Neural crest cell (in vitro differentiated cells): ENCODE measurements around the gene RPL4. TPM values are rescaled to one million over a fixed set of nuclear protein-coding genes. Genes with fewer than 3 reads are reported as not detected.
"Not testable (repeated sequence)": the region's sequence is repeated elsewhere in the genome, so short reads cannot be mapped to it uniquely, and the experiment has no call there.

Experiments
- DNase-seq: peaks from one replicate; pipeline ENCODE4 v3.0.0; 2021; ENCODE audit warnings: low read depth, mixed read lengths, low spot score
- H3K27ac Mint-ChIP-seq: one replicate; pipeline ENCODE4 v1.8.0; 2021; ENCODE audit warnings: mild to moderate bottlenecking, mixed read lengths; ENCODE audit not compliant: unreplicated experiment
- H3K27me3 Mint-ChIP-seq: 2 replicates; pipeline ENCODE4 v1.8.0; 2021; ENCODE audit warnings: low read depth, mild to moderate bottlenecking, mixed read lengths
- H3K36me3 Mint-ChIP-seq: 2 replicates; pipeline ENCODE4 v1.8.0; 2021; ENCODE audit warnings: low read depth, mild to moderate bottlenecking, mixed read lengths
- H3K4me1 Mint-ChIP-seq: 2 replicates; pipeline ENCODE4 v1.8.0; 2021; ENCODE audit warnings: mixed read lengths
- H3K4me3 Mint-ChIP-seq: one replicate; pipeline ENCODE4 v1.8.0; 2021; ENCODE audit warnings: mild to moderate bottlenecking, mixed read lengths
- H3K9me3 Mint-ChIP-seq: 2 replicates; pipeline ENCODE4 v1.8.0; 2021; ENCODE audit warnings: mixed read lengths
- total RNA-seq: library from RNA; stranded (reverse); gene quantifications from 2 replicates; pipeline ENCODE4 v1.2.1, GENCODE V29; 2021
- TF ChIP-seq, protein P1 (sequence below): fragments of 200-600 bp; sonication (generic); conservative IDR thresholded peaks from 2 replicates; pipeline ENCODE4 v1.5.0; 2021; ENCODE audit warnings: antibody characterized with exemption, mild to moderate bottlenecking

RPL4 gene
- total RNA-seq, 1 donor from 2014 or later = 3,194 TPM

DNA sequence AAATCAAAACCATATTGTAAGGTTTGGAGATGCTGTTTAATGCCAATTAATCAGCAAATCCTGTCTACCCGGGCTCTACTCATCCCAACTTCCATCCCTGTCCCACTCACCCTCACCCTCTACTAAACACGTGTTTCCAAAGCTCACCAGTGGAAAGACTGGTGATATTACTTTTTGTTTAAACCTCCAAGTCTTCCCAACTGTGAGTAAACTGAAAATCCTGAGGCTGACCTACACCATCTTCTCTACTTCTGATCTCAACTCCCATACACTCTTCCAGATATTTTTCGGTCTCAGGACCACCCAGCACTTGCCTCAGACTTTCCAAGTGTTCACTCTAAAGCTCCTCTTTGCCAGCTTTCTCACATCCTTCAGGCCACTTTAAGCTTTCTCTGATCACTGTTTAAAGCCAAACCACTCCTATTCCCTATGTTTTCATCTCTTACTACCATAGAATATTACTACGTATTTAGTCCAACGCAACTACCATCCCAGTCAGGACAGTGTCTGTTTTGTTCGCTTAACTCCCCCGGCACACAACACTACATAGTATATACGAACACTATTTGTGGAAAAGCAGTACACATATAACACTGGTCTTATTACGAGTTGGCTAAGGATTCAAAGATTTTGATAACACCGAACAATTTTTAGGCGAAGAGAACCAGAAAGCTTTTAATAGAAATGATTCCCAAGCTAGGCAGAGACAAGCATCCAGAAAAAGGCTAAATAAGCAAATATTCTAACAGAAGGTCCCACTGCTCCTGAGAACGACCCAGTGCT, 684 bp downstream of the RPL4 start:
- Mint-ChIP-seq H3K36me3 (peaks cover 32% of the 10 kb centered on the region), H3K9me3 (no peaks in the 10 kb centered on the region), H3K27me3 (no peaks in the 10 kb centered on the region), H3K27ac (peak overlapping the region; percentile 100), H3K4me1 (peaks cover 47% of the 10 kb centered on the region), H3K4me3 (peak overlapping the region; percentile 98)
- no peak for DNase-seq
- TF ChIP-seq, protein P1, sequence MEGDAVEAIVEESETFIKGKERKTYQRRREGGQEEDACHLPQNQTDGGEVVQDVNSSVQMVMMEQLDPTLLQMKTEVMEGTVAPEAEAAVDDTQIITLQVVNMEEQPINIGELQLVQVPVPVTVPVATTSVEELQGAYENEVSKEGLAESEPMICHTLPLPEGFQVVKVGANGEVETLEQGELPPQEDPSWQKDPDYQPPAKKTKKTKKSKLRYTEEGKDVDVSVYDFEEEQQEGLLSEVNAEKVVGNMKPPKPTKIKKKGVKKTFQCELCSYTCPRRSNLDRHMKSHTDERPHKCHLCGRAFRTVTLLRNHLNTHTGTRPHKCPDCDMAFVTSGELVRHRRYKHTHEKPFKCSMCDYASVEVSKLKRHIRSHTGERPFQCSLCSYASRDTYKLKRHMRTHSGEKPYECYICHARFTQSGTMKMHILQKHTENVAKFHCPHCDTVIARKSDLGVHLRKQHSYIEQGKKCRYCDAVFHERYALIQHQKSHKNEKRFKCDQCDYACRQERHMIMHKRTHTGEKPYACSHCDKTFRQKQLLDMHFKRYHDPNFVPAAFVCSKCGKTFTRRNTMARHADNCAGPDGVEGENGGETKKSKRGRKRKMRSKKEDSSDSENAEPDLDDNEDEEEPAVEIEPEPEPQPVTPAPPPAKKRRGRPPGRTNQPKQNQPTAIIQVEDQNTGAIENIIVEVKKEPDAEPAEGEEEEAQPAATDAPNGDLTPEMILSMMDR = no peak

DNA sequence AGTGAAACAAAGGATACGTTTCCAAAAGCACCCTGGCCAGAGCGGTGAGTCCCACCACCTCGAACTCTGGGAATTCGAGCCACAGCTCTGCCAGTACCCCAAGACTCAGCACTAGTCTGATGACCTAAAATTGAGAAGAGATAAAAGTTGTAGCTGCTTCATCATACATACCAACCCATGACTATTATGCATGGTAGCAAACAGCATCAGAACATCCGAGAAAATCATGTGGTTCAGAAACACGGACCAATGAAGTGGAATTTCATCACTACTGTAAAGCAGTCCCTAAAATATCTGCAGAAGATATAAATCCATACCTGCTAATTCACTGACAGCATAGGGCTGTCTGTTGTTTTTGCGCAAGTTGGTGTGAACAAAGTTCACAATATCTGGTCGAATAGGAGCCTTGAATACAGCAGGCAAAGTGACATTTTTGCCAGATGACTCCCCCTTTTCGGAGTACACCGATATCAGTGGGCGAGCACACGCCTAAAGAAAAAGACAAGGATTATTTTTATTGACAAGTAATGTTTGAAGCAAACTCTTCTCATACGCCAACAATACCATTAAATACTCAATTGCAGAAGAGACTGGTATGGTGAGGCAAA, 1.5 kb downstream of the RPL4 start:
- H3K27me3 Mint-ChIP-seq, DNase-seq, H3K9me3 Mint-ChIP-seq: not testable (repeated sequence)
- H3K4me3 Mint-ChIP-seq = peak overlapping the region; percentile 98
- peaks cover 49% of the 10 kb centered on the region for H3K4me1 Mint-ChIP-seq
- H3K36me3 Mint-ChIP-seq = peaks cover 33% of the 10 kb centered on the region
- H3K27ac Mint-ChIP-seq = peak overlapping the region; percentile 58

DNA sequence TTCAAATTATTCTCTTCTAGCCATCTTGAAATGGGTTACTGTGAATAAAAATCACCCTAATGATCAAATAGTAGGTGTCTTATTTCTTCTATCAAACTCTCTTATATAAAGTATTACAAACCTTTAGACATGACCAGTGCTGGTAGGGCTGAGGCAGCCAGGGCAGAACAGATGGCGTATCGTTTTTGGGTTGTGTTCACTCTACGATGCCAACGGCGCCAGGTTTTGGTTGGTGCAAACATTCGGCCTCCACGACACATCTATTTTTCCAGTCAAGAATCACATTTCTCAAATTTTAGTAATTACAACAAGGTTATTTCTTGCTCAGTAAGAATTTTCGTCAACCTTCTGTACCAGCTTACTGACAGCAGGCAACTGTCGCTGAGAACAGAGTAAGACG, 2.2 kb downstream of the RPL4 start:
- H3K36me3 Mint-ChIP-seq = peaks cover 37% of the 10 kb centered on the region
- peak overlapping the region; percentile 98 for H3K4me3 Mint-ChIP-seq
- no peak for DNase-seq
- H3K9me3 Mint-ChIP-seq = no peaks in the 10 kb centered on the region
- peaks cover 55% of the 10 kb centered on the region for H3K4me1 Mint-ChIP-seq
- TF ChIP-seq, protein P1 = no peak
- no peak overlapping the region for H3K27ac Mint-ChIP-seq
- no peaks in the 10 kb centered on the region for H3K27me3 Mint-ChIP-seq

DNA sequence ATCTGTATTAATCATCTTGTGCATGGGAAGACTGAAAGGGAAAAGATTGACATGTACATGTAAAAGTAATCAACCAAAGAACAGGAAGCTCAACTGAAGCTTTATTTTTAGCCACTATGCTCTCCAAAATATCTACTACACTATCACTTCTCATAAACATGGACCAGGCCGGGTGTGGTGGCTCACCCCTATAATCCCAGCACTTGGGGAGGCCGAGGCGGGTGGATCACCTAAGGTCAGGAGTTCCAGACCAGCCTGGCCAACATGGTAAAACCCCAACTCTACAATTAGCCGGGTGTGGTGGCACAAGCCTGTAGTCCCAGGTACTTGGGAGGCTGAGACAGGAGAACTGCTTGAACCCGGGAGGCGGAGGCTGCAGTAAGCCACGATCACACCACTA, 4.3 kb downstream of the RPL4 start:
- H3K36me3 Mint-ChIP-seq = peaks cover 40% of the 10 kb centered on the region
- H3K4me3 Mint-ChIP-seq = peak overlapping the region; percentile 39
- H3K27ac Mint-ChIP-seq, H3K27me3 Mint-ChIP-seq, DNase-seq, H3K9me3 Mint-ChIP-seq: not testable (repeated sequence)
- H3K4me1 Mint-ChIP-seq = peaks cover 50% of the 10 kb centered on the region

DNA sequence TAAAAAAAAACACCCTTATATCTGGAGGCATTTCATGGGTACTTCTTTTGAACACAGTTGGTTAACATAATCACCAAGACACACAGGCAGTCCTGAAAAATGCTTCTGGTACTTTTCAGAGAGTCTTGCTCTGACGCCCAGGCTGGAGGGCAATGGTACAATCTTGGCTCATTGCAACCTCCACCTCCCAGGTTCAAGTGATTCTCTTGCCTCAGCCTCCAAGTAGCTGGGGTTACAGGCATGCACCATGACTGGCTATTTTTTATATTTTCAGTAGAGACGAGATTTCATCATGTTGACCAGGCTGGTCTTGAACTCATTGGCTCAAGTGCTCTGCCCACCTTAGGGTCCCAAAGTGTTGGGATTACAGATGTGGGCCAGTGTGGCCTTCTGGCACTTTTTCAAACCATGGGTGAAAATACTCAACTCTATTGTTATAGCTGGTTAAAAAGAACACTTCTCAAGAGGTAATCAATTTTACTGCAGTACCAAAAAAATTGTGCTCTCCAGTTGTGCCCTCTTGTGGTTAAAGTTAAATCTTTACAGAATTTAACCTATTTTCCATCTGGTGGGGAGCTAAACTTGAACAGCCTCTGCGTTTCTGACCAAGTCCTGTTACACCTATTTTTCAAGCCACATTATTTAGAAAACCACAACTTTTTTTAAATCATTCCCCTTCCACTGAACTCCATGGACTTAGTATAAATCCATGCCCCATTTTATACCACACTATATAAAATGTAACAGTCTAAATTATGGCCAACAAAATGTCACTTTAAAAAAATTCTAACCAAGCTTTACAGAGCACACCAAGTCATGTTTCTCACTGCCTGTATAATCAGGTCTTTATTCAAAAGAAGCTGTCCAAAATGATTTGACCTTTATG, 5.9 kb downstream of the RPL4 start:
- no peak for DNase-seq
- no peak overlapping the region for H3K27ac Mint-ChIP-seq
- peak overlapping the region; percentile 94 for H3K4me3 Mint-ChIP-seq
- H3K27me3 Mint-ChIP-seq = peaks cover 3% of the 10 kb centered on the region
- H3K36me3 Mint-ChIP-seq = peaks cover 33% of the 10 kb centered on the region
- H3K9me3 Mint-ChIP-seq = no peaks in the 10 kb centered on the region
- TF ChIP-seq, protein P1 = peak; percentile 65
- peaks cover 43% of the 10 kb centered on the region for H3K4me1 Mint-ChIP-seq
